HEK293T (cell line): ENCODE results near the gene LMAN2.

Experiments
- CTCF ChIA-PET: fragments of 350-600 bp; formaldehyde crosslinking; extraction: SDS; loops from one replicate; lab custom pipeline; 2021; ENCODE audit warnings: antibody characterized with exemption, inconsistent platforms; lab: Yijun Ruan, JAX
- POLR2A ChIA-PET: fragments of 350-600 bp; formaldehyde crosslinking; extraction: SDS; loops from one replicate; lab custom pipeline; 2020; ENCODE audit warnings: antibody characterized with exemption, inconsistent platforms; lab: Yijun Ruan, JAX
- DNase-seq: peaks from one replicate; pipeline ENCODE4 v3.0.0; 2012; ENCODE audit warnings: mixed read lengths; ENCODE audit errors: extremely low spot score
- ARNT ChIP-seq: fragments of 450-650 bp; IDR thresholded peaks from 2 replicates; pipeline ENCODE4 v1.6.1; 2017; ENCODE audit warnings: mild to moderate bottlenecking
- BHLHE40 ChIP-seq: fragments of 450-650 bp; IDR thresholded peaks from 2 replicates; pipeline ENCODE4 v1.6.1; 2016; ENCODE audit warnings: mild to moderate bottlenecking, moderate library complexity, borderline replicate concordance
- CTBP1 ChIP-seq: fragments of 450-650 bp; IDR thresholded peaks from 2 replicates; pipeline ENCODE4 v1.6.1; 2016; ENCODE audit warnings: borderline replicate concordance
- ELF4 ChIP-seq: fragments of 450-650 bp; IDR thresholded peaks from 2 replicates; pipeline ENCODE4 v1.6.1; 2017; ENCODE audit warnings: antibody characterized with exemption
- FOXA1 ChIP-seq: fragments of 450-650 bp; IDR thresholded peaks from 2 replicates; pipeline ENCODE4 v1.6.1; 2016; ENCODE audit warnings: mild to moderate bottlenecking
- FOXK2 ChIP-seq: fragments of 450-650 bp; IDR thresholded peaks from 2 replicates; pipeline ENCODE4 v1.6.1; 2016; ENCODE audit warnings: mild to moderate bottlenecking
- FOXM1 ChIP-seq: fragments of 450-650 bp; IDR thresholded peaks from 2 replicates; pipeline ENCODE4 v1.6.1; 2017; ENCODE audit warnings: mild to moderate bottlenecking, borderline replicate concordance
- HDGF ChIP-seq: fragments of 450-650 bp; IDR thresholded peaks from 2 replicates; pipeline ENCODE4 v1.6.1; 2017; ENCODE audit warnings: antibody characterized with exemption, borderline replicate concordance
- L3MBTL2 ChIP-seq: fragments of 450-650 bp; conservative IDR thresholded peaks from 2 replicates; pipeline ENCODE4 v1.6.1; 2016; ENCODE audit warnings: mild to moderate bottlenecking
- LEF1 ChIP-seq: fragments of 450-650 bp; IDR thresholded peaks from 2 replicates; pipeline ENCODE4 v1.6.1; 2017; ENCODE audit warnings: mild to moderate bottlenecking, borderline replicate concordance
- NFRKB ChIP-seq: fragments of 450-650 bp; IDR thresholded peaks from 2 replicates; pipeline ENCODE4 v1.6.1; 2016; ENCODE audit warnings: mild to moderate bottlenecking, moderate library complexity
- PKNOX1 ChIP-seq: fragments of 450-650 bp; IDR thresholded peaks from 2 replicates; pipeline ENCODE4 v1.6.1; 2016
- SP1 ChIP-seq: fragments of 450-650 bp; IDR thresholded peaks from 2 replicates; pipeline ENCODE4 v1.6.1; 2017
- SUZ12 ChIP-seq: fragments of 450-650 bp; IDR thresholded peaks from 2 replicates; pipeline ENCODE4 v1.6.1; 2016; ENCODE audit warnings: mild to moderate bottlenecking
- TARDBP ChIP-seq: fragments of 450-650 bp; IDR thresholded peaks from 2 replicates; pipeline ENCODE4 v1.6.1; 2016
- ZNF384 ChIP-seq: fragments of 450-650 bp; IDR thresholded peaks from 2 replicates; pipeline ENCODE4 v1.6.1; 2016

LMAN2 gene

GRCh38 chr5:177296581-177296980 lies 54.9 kb downstream of the LMAN2 start:
- no peak for DNase-seq
- ChIA-PET POLR2A (no interaction called here), CTCF (interaction anchor here (0.8 kb wide), 1 partner anchor 13 kb away, joined by 4 read pairs; no protein-coding TSS in a partner anchor)
- TF ChIP-seq SP1 (no peak), PKNOX1 (no peak), FOXK2 (no peak), FOXA1 (no peak), L3MBTL2 (no peak), CTBP1 (no peak), ELF4 (no peak)

- CTCF ChIA-PET = interaction anchor here (0.8 kb wide), 1 partner anchor 14 kb away, joined by 4 read pairs; no protein-coding TSS in a partner anchor
- POLR2A ChIA-PET = no interaction called here
- DNase-seq = no peak
- TF ChIP-seq TARDBP (no peak), ARNT (no peak), FOXA1 (no peak), LEF1 (no peak), ZNF384 (no peak), BHLHE40 (no peak)
Measured at GRCh38 chr5:177295924-177296323, 55.5 kb downstream of the LMAN2 start.

DNA sequence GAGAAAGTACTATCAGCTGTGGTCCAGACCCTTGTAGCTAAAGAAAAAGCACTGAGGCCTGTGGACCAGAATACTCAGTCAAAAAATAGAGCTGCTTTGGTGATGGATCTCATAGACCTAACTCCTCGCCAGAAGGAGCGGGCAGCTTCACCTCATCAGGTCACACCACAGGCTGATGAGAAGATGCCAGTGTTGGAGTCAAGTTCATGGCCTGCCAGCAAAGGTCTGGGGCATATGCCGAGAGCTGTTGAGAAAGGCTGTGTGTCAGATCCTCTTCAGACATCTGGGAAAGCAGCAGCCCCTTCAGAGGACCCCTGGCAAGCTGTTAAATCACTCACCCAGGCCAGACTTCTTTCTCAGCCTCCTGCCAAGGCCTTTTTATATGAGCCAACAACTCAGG lies 56.8 kb downstream of the LMAN2 start:
- DNase-seq = no peak
- no peak for TF ChIP-seq ELF4
- TF ChIP-seq FOXK2 = no peak
- TF ChIP-seq NFRKB = no peak
- no peak for TF ChIP-seq FOXM1
- TF ChIP-seq HDGF = no peak
- TF ChIP-seq PKNOX1 = no peak
- TF ChIP-seq BHLHE40 = no peak
- TF ChIP-seq TARDBP = no peak
- no peak for TF ChIP-seq CTBP1
- no peak for TF ChIP-seq SP1
- TF ChIP-seq ZNF384 = no peak
- no peak for TF ChIP-seq ARNT
- TF ChIP-seq LEF1 = no peak
- TF ChIP-seq SUZ12 = no peak
- POLR2A ChIA-PET = no interaction called here
- CTCF ChIA-PET = no interaction called here

DNA sequence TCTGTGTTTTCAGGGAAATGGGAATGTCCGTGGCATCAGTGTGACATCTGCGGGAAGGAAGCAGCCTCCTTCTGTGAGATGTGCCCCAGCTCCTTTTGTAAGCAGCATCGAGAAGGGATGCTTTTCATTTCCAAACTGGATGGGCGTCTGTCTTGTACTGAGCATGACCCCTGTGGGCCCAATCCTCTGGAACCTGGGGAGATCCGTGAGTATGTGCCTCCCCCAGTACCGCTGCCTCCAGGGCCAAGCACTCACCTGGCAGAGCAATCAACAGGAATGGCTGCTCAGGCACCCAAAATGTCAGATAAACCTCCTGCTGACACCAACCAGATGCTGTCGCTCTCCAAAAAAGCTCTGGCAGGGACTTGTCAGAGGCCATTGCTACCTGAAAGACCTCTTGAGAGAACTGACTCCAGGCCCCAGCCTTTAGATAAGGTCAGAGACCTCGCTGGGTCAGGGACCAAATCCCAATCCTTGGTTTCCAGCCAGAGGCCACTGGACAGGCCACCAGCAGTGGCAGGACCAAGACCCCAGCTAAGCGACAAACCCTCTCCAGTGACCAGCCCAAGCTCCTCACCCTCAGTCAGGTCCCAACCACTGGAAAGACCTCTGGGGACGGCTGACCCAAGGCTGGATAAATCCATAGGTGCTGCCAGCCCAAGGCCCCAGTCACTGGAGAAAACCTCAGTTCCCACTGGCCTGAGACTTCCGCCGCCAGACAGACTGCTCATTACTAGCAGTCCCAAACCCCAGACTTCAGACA lies 57.5 kb downstream of the LMAN2 start:
- ChIA-PET CTCF (interaction anchor here (1.1 kb wide), 1 partner anchor 184 kb away, joined by 4 read pairs; no protein-coding TSS in a partner anchor), POLR2A (interaction anchor here (1.3 kb wide), 1 partner anchor 10 kb away, joined by 3 read pairs; the partner anchor contains the start of genes PRELID1 and RAB24)
- TF ChIP-seq TARDBP = no peak
- TF ChIP-seq FOXM1 = no peak
- no peak for TF ChIP-seq ARNT
- TF ChIP-seq HDGF = no peak
- TF ChIP-seq FOXA1 = no peak
- TF ChIP-seq ELF4 = no peak
- TF ChIP-seq SP1 = no peak
- TF ChIP-seq CTBP1 = no peak
- no peak for TF ChIP-seq NFRKB
- no peak for TF ChIP-seq L3MBTL2
- TF ChIP-seq ZNF384 = no peak
- no peak for DNase-seq

DNA sequence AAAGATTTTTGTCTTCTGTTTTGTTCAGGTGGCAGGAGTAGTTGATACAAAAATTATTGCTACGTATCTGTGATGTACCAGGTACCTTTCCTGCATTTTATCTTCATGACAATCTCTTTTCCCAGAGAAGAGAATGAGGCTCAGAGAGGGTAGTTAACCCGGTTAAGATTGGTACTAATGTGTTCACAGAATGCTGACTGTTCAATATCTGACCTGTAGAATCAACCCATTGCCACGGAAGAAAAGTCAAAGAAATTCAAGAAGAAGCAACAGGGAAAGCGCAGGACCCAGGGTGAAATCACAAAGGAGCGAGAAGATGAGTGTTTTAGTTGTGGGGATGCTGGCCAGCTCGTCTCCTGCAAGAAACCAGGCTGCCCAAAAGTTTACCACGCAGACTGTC lies 59.7 kb downstream of the LMAN2 start:
- TF ChIP-seq SP1 = no peak
- no peak for TF ChIP-seq PKNOX1
- TF ChIP-seq SUZ12 = no peak
- no peak for TF ChIP-seq NFRKB
- no peak for TF ChIP-seq FOXK2
- no peak for TF ChIP-seq BHLHE40
- TF ChIP-seq ELF4 = no peak
- TF ChIP-seq TARDBP = no peak
- TF ChIP-seq FOXM1 = no peak
- TF ChIP-seq CTBP1 = no peak
- DNase-seq = no peak
- POLR2A ChIA-PET = no interaction called here
- CTCF ChIA-PET = no interaction called here

- DNase-seq = no peak
- CTCF ChIA-PET = no interaction called here
- POLR2A ChIA-PET = no interaction called here
- TF ChIP-seq FOXM1 = no peak
- no peak for TF ChIP-seq SUZ12
- TF ChIP-seq ZNF384 = no peak
- TF ChIP-seq SP1 = no peak
- TF ChIP-seq PKNOX1 = no peak
- no peak for TF ChIP-seq CTBP1
- no peak for TF ChIP-seq BHLHE40
- TF ChIP-seq FOXK2 = no peak
- no peak for TF ChIP-seq HDGF
- no peak for TF ChIP-seq ELF4
Measured at GRCh38 chr5:177290816-177291596, 60.5 kb downstream of the LMAN2 start.
